IPS DF 19.7 (cell line): ENCODE measurements around the gene RNASE11.
"Not testable (repeated sequence)": the region's sequence is repeated elsewhere in the genome, so short reads cannot be mapped to it uniquely, and the experiment has no call there.

Source experiments
- DNase-seq: peaks from one replicate; pipeline ENCODE4 v3.0.0-alpha.2; 2013; ENCODE audit warnings: low read depth, low spot score

The RNASE11 gene

GRCh38 chr14:20587489-20588154 is at the start of gene RNASE11:
Gene RNASE11 (minus strand): TSS chr14:20588001.
- no peak for DNase-seq

- DNase-seq, result no peak
Measured at GRCh38 chr14:20632831-20633691, 45.3 kb upstream of the RNASE11 start.

- no peak for DNase-seq
Measured at GRCh38 chr14:20632448-20632830, 44.6 kb upstream of the RNASE11 start.

GRCh38 chr14:20631880-20632389 is 44.1 kb upstream of the RNASE11 start:
- DNase-seq, result no peak

GRCh38 chr14:20631023-20631879 is 43.5 kb upstream of the RNASE11 start:
- no peak for DNase-seq

- no peak for DNase-seq
Measured at GRCh38 chr14:20630340-20631022, 42.7 kb upstream of the RNASE11 start.

- no peak for DNase-seq
Measured at GRCh38 chr14:20628063-20628854, 40.5 kb upstream of the RNASE11 start.

GRCh38 chr14:20627346-20628027 is 39.7 kb upstream of the RNASE11 start:
- no peak for DNase-seq

- no peak for DNase-seq
Measured at GRCh38 chr14:20626274-20626673, 38.5 kb upstream of the RNASE11 start.

GRCh38 chr14:20624495-20625070 is 36.8 kb upstream of the RNASE11 start:
- DNase-seq, result no peak

GRCh38 chr14:20623798-20624197 is 36.0 kb upstream of the RNASE11 start:
- no peak for DNase-seq

GRCh38 chr14:20622816-20623291 is 35.1 kb upstream of the RNASE11 start:
- DNase-seq, result no peak

- DNase-seq, result no peak
Measured at GRCh38 chr14:20620798-20621478, 33.1 kb upstream of the RNASE11 start.

GRCh38 chr14:20619688-20620087 is 31.9 kb upstream of the RNASE11 start:
- not testable (repeated sequence) for DNase-seq

GRCh38 chr14:20618271-20618749 is 30.5 kb upstream of the RNASE11 start:
- no peak for DNase-seq

GRCh38 chr14:20617138-20618003 is 29.6 kb upstream of the RNASE11 start:
- no peak for DNase-seq

- no peak for DNase-seq
Measured at GRCh38 chr14:20615996-20616395, 28.2 kb upstream of the RNASE11 start.
